Body of pancreas (tissue), 4 donors: ENCODE results near the gene ELAVL1.

Experiments used
- POLR2A ChIP-seq, 3 donors: fragments of 450-650 bp; IDR thresholded peaks; one replicate each; pipeline ENCODE4 v1.6.1; 2016; ENCODE audit warnings: antibody characterized with exemption in 3 of 3, mild to moderate bottlenecking in 2 of 3
- TF ChIP-seq, protein P1 (sequence below), 7 experiments: fragments of 450-650 bp in 4 of 7; fragments of 200-600 bp in 3 of 7; sonication (generic) in 3 of 7; IDR thresholded peaks; one replicate each; pipeline ENCODE4 v1.5.1; 2016 to 2019; ENCODE audit warnings: antibody characterized with exemption in 7 of 7

DNA sequence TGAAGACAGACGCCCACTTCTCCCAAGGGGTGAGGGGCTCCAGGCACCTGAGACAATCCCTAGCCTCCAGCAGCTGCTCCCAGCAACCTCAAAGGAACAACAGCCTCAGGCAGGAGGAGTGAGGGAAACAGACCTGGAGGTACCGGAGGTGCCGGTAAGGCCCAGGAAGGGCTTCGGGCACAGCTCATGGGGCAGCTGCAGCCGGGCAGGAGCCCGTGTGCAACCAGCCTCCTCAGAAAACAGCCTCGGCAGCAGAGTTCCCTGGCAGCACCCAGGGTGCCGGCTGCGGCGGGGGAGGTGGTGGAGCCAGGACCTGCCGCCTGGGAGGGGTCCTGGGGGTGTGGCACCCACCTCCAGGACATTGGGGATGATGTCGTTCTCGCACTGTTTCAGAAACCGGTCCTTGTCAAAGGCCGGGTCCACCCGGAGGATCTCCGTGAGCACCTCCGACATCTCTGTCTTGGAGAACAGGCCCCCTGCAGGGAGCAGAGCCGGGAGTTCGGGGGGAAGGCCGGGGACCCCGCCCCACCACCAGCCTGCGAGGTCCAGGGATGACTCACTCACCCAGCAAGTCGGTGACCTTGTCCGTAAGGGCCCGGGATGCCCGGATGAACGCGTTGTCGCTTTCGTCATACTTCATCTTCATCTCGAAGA lies 73.0 kb downstream of the ELAVL1 start:
- TF ChIP-seq, protein P1, sequence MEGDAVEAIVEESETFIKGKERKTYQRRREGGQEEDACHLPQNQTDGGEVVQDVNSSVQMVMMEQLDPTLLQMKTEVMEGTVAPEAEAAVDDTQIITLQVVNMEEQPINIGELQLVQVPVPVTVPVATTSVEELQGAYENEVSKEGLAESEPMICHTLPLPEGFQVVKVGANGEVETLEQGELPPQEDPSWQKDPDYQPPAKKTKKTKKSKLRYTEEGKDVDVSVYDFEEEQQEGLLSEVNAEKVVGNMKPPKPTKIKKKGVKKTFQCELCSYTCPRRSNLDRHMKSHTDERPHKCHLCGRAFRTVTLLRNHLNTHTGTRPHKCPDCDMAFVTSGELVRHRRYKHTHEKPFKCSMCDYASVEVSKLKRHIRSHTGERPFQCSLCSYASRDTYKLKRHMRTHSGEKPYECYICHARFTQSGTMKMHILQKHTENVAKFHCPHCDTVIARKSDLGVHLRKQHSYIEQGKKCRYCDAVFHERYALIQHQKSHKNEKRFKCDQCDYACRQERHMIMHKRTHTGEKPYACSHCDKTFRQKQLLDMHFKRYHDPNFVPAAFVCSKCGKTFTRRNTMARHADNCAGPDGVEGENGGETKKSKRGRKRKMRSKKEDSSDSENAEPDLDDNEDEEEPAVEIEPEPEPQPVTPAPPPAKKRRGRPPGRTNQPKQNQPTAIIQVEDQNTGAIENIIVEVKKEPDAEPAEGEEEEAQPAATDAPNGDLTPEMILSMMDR (IDR thresholded peaks at IDR 0.05), result no peak
- TF ChIP-seq POLR2A (IDR thresholded peaks at IDR 0.05), result no peak
